GM23338 (cell line): ENCODE data around the gene CRISPLD2. TPM values are rescaled to one million over a fixed set of nuclear protein-coding genes. Genes with fewer than 3 reads are reported as not detected.

Experiments used
- ATAC-seq: fragments of 200-7000 bp; cut with Tn5 transposase; 3 replicates; pipeline ENCODE4 v1.9.1; 2020
- DNase-seq: peaks from one replicate; pipeline ENCODE4 v3.0.0-alpha.2; 2015; ENCODE audit warnings: low spot score
- H2AFZ ChIP-seq: fragments of 200-600 bp; sonication (generic); 2 replicates; pipeline ENCODE4 v1.8.0; 2016; ENCODE audit warnings: antibody characterized with exemption, mild to moderate bottlenecking, moderate library complexity
- H3F3A ChIP-seq: fragments of 200-600 bp; sonication (generic); replicated peaks from 2 replicates; pipeline ENCODE4 v1.8.0; 2017; ENCODE audit warnings: antibody characterized with exemption, mixed run types, low read depth
- H3K27ac ChIP-seq: fragments of 200-600 bp; sonication (generic); 2 replicates; pipeline ENCODE4 v1.6.1; 2016; ENCODE audit warnings: low read depth
- H3K27me3 ChIP-seq: fragments of 200-600 bp; sonication (generic); 2 replicates; pipeline ENCODE4 v1.8.0; 2016; ENCODE audit warnings: mild to moderate bottlenecking, mixed run types, moderate library complexity; ENCODE audit not compliant: insufficient read depth
- H3K36me3 ChIP-seq: fragments of 200-600 bp; sonication (generic); 2 replicates; pipeline ENCODE4 v1.8.0; 2016; ENCODE audit warnings: mild to moderate bottlenecking; ENCODE audit not compliant: insufficient read depth
- H3K4me1 ChIP-seq: fragments of 200-600 bp; sonication (generic); 2 replicates; pipeline ENCODE4 v1.8.0; 2016; ENCODE audit warnings: mild to moderate bottlenecking, moderate library complexity; ENCODE audit not compliant: insufficient read depth
- H3K4me2 ChIP-seq: fragments of 200-600 bp; sonication (generic); 2 replicates; pipeline ENCODE4 v1.7.1; 2017; ENCODE audit warnings: mixed run types
- H3K4me3 ChIP-seq: fragments of 200-600 bp; sonication (generic); 2 replicates; pipeline ENCODE4 v1.6.1; 2016; ENCODE audit warnings: mixed run types
- H3K79me2 ChIP-seq: fragments of 200-600 bp; sonication (generic); replicated peaks from 2 replicates; pipeline ENCODE4 v1.8.0; 2017; ENCODE audit warnings: mild to moderate bottlenecking; ENCODE audit not compliant: insufficient read depth
- H3K9me2 ChIP-seq: fragments of 200-600 bp; sonication (generic); 2 replicates; pipeline ENCODE4 v1.8.0; 2017; ENCODE audit not compliant: insufficient read depth
- H4K20me1 ChIP-seq: fragments of 200-600 bp; sonication (generic); replicated peaks from 2 replicates; pipeline ENCODE4 v1.8.0; 2017; ENCODE audit warnings: mild to moderate bottlenecking; ENCODE audit not compliant: insufficient read depth
- H3K27ac Mint-ChIP-seq: 2 replicates; pipeline ENCODE4 v1.8.0; 2020; ENCODE audit warnings: inconsistent platforms, mild to moderate bottlenecking, moderate library complexity, mixed read lengths
- H3K27me3 Mint-ChIP-seq: 3 replicates; pipeline ENCODE4 v1.8.0; 2022; ENCODE audit warnings: low read depth, mild to moderate bottlenecking, moderate library complexity, mixed read lengths, inconsistent platforms; ENCODE audit not compliant: insufficient read depth, poor library complexity
- H3K36me3 Mint-ChIP-seq: 3 replicates; pipeline ENCODE4 v1.8.0; 2021; ENCODE audit warnings: low read depth, mild to moderate bottlenecking, inconsistent platforms, moderate library complexity, mixed read lengths
- H3K4me1 Mint-ChIP-seq: 3 replicates; pipeline ENCODE4 v1.8.0; 2020; ENCODE audit warnings: mild to moderate bottlenecking, inconsistent platforms, mixed read lengths
- H3K4me3 Mint-ChIP-seq: 3 replicates; pipeline ENCODE4 v1.8.0; 2021; ENCODE audit warnings: moderate library complexity, mild to moderate bottlenecking, inconsistent platforms, mixed read lengths
- H3K9me3 Mint-ChIP-seq: 3 replicates; pipeline ENCODE4 v1.8.0; 2020; ENCODE audit warnings: moderate library complexity, mild to moderate bottlenecking, inconsistent platforms, mixed read lengths
- CREB1 ChIP-seq: fragments of 250-450 bp; sonication (Bioruptor Pico); IDR thresholded peaks from 2 replicates; pipeline ENCODE4 v1.5.0; 2020; ENCODE audit warnings: low read depth, mild to moderate bottlenecking, moderate library complexity
- ETS1 ChIP-seq: IDR thresholded peaks from 2 replicates; pipeline ENCODE4 v1.6.1; 2016; ENCODE audit warnings: antibody characterized with exemption
- EZH2 ChIP-seq: fragments of 200-600 bp; sonication (generic); IDR thresholded peaks from one replicate; pipeline ENCODE4 v1.8.0; 2017; ENCODE audit warnings: antibody characterized with exemption, mild to moderate bottlenecking, low read depth; ENCODE audit not compliant: unreplicated experiment
- EZH2phosphoT487 ChIP-seq: fragments of 200-600 bp; sonication (generic); IDR thresholded peaks from one replicate; pipeline ENCODE4 v1.8.1; 2018; ENCODE audit warnings: antibody characterized with exemption; ENCODE audit not compliant: unreplicated experiment
- JUNB ChIP-seq: IDR thresholded peaks from one replicate; pipeline ENCODE4 v1.6.1; 2016; ENCODE audit warnings: antibody characterized with exemption; ENCODE audit not compliant: unreplicated experiment
- POLR2AphosphoS5 ChIP-seq: IDR thresholded peaks from 2 replicates; pipeline ENCODE4 v1.6.1; 2016; ENCODE audit warnings: antibody characterized with exemption, low read depth
- STAT1 ChIP-seq: IDR thresholded peaks from one replicate; pipeline ENCODE4 v1.6.1; 2016; ENCODE audit warnings: antibody characterized with exemption; ENCODE audit not compliant: unreplicated experiment
- ZNF114 ChIP-seq: fragments of 250-450 bp; sonication (Bioruptor Pico); IDR thresholded peaks from 2 replicates; pipeline ENCODE4 v1.5.0; 2020; ENCODE audit warnings: mild to moderate bottlenecking, moderate library complexity
- ZNF331 ChIP-seq: fragments of 250-450 bp; sonication (Bioruptor Pico); IDR thresholded peaks from 2 replicates; pipeline ENCODE4 v1.5.0; 2020; ENCODE audit warnings: low read depth, mild to moderate bottlenecking, moderate library complexity
- polyA plus RNA-seq: library from polyadenylated mRNA; unstranded; fragments of >200 nt; fragmentation: Nextera tagmentation; extraction: Ambion mirVana; gene quantifications from 2 replicates; pipeline ENCODE4 v1.2.1, GENCODE V29; 2016
- total RNA-seq: library from RNA; depleted of rRNA; stranded (reverse); fragments of >200 nt; shearing (Covaris generic); gene quantifications from 2 replicates; pipeline ENCODE4 v1.2.3, GENCODE V29; 2014
- TF ChIP-seq, protein P1 (sequence below): IDR thresholded peaks from one replicate; pipeline ENCODE4 v1.6.1; 2018; ENCODE audit warnings: antibody characterized with exemption; ENCODE audit not compliant: unreplicated experiment
- TF ChIP-seq, protein P2 (sequence below): fragments of 250-450 bp; sonication (Bioruptor Pico); IDR thresholded peaks from 2 replicates; pipeline ENCODE4 v1.5.0; 2020; ENCODE audit warnings: mild to moderate bottlenecking, moderate library complexity
- TF ChIP-seq, protein P3 (sequence below), 2 experiments: fragments of 200-600 bp in 1 of 2; sonication (generic) in 1 of 2; conservative IDR thresholded peaks; 2 replicates each; pipeline versions ENCODE4 v1.5.1 to v1.6.1; 2016 to 2017; ENCODE audit warnings: antibody characterized with exemption in 2 of 2, low read depth in 2 of 2, mild to moderate bottlenecking in 2 of 2, moderate library complexity in 1 of 2

The CRISPLD2 gene
- total and polyA plus RNA-seq, 2 experiments from 2014 or later, result 2.6 to 8.3 TPM

DNA sequence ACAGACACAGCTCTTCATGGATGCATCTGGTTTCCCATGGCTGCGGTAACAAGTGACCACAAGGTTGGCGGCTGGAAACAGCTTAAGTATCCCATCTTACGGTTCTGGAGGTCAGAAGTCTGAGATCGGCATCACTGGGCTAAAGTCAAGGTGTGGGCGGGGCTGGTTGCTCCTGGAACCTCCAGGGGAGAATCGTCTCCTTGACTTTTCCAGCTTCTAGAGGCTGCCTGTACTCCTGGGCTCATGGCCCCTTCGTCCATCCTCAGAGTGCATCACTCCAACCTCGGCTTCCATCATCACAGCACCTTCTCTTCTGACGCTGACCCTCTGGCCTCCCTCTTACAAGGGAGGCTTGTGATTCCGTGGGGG lies 12.9 kb upstream of the CRISPLD2 start (continued):
- TF ChIP-seq, protein P1, sequence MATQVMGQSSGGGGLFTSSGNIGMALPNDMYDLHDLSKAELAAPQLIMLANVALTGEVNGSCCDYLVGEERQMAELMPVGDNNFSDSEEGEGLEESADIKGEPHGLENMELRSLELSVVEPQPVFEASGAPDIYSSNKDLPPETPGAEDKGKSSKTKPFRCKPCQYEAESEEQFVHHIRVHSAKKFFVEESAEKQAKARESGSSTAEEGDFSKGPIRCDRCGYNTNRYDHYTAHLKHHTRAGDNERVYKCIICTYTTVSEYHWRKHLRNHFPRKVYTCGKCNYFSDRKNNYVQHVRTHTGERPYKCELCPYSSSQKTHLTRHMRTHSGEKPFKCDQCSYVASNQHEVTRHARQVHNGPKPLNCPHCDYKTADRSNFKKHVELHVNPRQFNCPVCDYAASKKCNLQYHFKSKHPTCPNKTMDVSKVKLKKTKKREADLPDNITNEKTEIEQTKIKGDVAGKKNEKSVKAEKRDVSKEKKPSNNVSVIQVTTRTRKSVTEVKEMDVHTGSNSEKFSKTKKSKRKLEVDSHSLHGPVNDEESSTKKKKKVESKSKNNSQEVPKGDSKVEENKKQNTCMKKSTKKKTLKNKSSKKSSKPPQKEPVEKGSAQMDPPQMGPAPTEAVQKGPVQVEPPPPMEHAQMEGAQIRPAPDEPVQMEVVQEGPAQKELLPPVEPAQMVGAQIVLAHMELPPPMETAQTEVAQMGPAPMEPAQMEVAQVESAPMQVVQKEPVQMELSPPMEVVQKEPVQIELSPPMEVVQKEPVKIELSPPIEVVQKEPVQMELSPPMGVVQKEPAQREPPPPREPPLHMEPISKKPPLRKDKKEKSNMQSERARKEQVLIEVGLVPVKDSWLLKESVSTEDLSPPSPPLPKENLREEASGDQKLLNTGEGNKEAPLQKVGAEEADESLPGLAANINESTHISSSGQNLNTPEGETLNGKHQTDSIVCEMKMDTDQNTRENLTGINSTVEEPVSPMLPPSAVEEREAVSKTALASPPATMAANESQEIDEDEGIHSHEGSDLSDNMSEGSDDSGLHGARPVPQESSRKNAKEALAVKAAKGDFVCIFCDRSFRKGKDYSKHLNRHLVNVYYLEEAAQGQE, result no peak
- TF ChIP-seq ETS1, result no peak
- TF ChIP-seq CREB1 (CRISPR knock-in tag), result no peak

DNA sequence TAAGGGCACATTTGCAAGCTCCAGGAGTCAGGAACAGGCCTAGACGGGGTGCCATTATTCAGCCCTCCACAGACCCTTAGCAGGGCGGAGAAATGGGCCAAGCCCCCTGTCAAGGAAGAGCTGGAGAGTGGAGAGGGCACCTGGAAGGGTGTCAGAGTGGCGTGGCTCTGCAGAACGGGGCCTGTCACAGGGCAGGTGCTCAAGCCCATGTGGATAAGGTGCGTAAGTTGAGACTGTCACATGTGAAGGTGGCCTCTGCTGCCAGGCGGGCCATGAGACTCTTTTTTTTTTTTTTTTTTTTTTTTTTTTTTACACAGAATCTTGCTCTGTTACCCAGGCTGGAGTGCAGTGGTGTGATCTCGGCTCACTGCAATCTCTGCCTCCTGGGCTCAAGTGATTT lies 12.0 kb upstream of the CRISPLD2 start:
- Histone ChIP-seq H3K4me3 (no peak overlapping the region), H3K79me2 (no peaks in the 10 kb centered on the region), H4K20me1 (no peaks in the 10 kb centered on the region), H3F3A (no peaks in the 10 kb centered on the region), H3K4me1 (no peaks in the 10 kb centered on the region), H3K27me3 (no peaks in the 10 kb centered on the region), H3K9me2 (no peaks in the 10 kb centered on the region), H3K27ac (no peak overlapping the region), H3K36me3 (no peaks in the 10 kb centered on the region), H3K4me2 (no peak overlapping the region), H2AFZ (no peak overlapping the region)
- DNase-seq (no peak), ATAC-seq (no peak)
- Mint-ChIP-seq H3K9me3 (peaks cover 2% of the 10 kb centered on the region; the same call in 1 of the 3 replicates), H3K27me3 (peaks cover 5% of the 10 kb centered on the region), H3K4me1 (peaks cover 4% of the 10 kb centered on the region; the same call in 1 of the 3 replicates), H3K27ac (no peak overlapping the region), H3K36me3 (no peaks in the 10 kb centered on the region), H3K4me3 (no peak overlapping the region)
- TF ChIP-seq, protein P2, sequence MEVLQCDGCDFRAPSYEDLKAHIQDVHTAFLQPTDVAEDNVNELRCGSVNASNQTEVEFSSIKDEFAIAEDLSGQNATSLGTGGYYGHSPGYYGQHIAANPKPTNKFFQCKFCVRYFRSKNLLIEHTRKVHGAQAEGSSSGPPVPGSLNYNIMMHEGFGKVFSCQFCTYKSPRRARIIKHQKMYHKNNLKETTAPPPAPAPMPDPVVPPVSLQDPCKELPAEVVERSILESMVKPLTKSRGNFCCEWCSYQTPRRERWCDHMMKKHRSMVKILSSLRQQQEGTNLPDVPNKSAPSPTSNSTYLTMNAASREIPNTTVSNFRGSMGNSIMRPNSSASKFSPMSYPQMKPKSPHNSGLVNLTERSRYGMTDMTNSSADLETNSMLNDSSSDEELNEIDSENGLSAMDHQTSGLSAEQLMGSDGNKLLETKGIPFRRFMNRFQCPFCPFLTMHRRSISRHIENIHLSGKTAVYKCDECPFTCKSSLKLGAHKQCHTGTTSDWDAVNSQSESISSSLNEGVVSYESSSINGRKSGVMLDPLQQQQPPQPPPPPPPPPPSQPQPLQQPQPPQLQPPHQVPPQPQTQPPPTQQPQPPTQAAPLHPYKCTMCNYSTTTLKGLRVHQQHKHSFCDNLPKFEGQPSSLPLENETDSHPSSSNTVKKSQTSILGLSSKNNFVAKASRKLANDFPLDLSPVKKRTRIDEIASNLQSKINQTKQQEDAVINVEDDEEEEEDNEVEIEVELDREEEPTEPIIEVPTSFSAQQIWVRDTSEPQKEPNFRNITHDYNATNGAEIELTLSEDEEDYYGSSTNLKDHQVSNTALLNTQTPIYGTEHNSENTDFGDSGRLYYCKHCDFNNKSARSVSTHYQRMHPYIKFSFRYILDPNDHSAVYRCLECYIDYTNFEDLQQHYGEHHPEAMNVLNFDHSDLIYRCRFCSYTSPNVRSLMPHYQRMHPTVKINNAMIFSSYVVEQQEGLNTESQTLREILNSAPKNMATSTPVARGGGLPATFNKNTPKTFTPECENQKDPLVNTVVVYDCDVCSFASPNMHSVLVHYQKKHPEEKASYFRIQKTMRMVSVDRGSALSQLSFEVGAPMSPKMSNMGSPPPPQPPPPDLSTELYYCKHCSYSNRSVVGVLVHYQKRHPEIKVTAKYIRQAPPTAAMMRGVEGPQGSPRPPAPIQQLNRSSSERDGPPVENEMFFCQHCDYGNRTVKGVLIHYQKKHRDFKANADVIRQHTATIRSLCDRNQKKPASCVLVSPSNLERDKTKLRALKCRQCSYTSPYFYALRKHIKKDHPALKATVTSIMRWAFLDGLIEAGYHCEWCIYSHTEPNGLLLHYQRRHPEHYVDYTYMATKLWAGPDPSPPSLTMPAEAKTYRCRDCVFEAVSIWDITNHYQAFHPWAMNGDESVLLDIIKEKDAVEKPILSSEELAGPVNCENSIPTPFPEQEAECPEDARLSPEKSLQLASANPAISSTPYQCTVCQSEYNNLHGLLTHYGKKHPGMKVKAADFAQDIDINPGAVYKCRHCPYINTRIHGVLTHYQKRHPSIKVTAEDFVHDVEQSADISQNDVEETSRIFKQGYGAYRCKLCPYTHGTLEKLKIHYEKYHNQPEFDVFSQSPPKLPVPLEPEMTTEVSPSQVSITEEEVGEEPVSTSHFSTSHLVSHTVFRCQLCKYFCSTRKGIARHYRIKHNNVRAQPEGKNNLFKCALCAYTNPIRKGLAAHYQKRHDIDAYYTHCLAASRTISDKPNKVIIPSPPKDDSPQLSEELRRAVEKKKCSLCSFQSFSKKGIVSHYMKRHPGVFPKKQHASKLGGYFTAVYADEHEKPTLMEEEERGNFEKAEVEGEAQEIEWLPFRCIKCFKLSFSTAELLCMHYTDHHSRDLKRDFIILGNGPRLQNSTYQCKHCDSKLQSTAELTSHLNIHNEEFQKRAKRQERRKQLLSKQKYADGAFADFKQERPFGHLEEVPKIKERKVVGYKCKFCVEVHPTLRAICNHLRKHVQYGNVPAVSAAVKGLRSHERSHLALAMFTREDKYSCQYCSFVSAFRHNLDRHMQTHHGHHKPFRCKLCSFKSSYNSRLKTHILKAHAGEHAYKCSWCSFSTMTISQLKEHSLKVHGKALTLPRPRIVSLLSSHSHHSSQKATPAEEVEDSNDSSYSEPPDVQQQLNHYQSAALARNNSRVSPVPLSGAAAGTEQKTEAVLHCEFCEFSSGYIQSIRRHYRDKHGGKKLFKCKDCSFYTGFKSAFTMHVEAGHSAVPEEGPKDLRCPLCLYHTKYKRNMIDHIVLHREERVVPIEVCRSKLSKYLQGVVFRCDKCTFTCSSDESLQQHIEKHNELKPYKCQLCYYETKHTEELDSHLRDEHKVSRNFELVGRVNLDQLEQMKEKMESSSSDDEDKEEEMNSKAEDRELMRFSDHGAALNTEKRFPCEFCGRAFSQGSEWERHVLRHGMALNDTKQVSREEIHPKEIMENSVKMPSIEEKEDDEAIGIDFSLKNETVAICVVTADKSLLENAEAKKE, result no peak
- TF ChIP-seq CREB1 (CRISPR knock-in tag), result no peak
- no peak for TF ChIP-seq ZNF114 (CRISPR knock-in tag)
- no peak for TF ChIP-seq POLR2AphosphoS5
- TF ChIP-seq STAT1, result no peak
- TF ChIP-seq, protein P3, sequence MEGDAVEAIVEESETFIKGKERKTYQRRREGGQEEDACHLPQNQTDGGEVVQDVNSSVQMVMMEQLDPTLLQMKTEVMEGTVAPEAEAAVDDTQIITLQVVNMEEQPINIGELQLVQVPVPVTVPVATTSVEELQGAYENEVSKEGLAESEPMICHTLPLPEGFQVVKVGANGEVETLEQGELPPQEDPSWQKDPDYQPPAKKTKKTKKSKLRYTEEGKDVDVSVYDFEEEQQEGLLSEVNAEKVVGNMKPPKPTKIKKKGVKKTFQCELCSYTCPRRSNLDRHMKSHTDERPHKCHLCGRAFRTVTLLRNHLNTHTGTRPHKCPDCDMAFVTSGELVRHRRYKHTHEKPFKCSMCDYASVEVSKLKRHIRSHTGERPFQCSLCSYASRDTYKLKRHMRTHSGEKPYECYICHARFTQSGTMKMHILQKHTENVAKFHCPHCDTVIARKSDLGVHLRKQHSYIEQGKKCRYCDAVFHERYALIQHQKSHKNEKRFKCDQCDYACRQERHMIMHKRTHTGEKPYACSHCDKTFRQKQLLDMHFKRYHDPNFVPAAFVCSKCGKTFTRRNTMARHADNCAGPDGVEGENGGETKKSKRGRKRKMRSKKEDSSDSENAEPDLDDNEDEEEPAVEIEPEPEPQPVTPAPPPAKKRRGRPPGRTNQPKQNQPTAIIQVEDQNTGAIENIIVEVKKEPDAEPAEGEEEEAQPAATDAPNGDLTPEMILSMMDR (conservative IDR thresholded peaks at IDR 0.05; ENCODE audit: low read depth in 2 of 2), result no peak
- TF ChIP-seq JUNB, result no peak
- no peak for TF ChIP-seq EZH2phosphoT487
- TF ChIP-seq ETS1, result no peak
- TF ChIP-seq EZH2, result no peak
- TF ChIP-seq ZNF331 (CRISPR knock-in tag), result no peak
